Measurements from ENCODE around the gene CABP1. TPM values are rescaled to one million over a fixed set of nuclear protein-coding genes. Genes with fewer than 3 reads are reported as not detected.

The CABP1 gene
- total RNA-seq, 1 donor from 2014 or later, result 0.83 TPM

DNA sequence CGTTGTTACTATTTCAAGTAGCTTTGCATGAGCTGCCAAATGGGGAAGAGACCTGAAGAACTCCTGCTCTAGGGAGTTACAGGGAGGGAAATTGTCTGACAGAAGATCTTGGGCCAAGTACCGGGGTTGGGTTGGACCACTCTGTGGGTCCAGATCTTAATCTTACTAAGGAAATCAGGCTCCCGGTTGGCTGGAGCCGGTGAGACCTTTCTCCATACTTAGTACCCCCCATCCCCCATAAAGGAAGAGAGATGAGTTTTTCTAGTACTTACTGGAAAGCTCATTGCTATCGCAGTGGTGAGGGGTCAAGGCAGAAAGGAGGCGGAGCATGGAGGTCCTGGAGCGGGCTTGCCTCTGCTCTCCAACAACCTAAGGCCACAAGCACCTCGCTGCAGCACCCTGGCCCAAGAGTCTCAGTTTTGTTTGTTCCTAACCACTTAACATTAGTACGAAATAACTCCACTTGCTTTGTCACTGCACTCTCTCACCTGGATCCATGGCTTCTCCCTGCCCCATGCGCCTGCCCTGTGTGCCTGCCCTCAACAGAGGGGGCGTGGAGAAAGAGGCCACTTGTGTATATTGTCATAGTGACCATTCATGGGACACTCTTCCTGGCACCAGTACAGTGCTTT lies 63.0 kb downstream of the CABP1 start:
- H3K4me3 Mint-ChIP-seq (ENCODE audit: unreplicated experiment), result no peak overlapping the region
- no peaks in the 10 kb centered on the region for H3K36me3 Mint-ChIP-seq (ENCODE audit: unreplicated experiment)
- H3K27ac Mint-ChIP-seq (ENCODE audit: unreplicated experiment), result no peak overlapping the region
- no peaks in the 10 kb centered on the region for H3K9me3 Mint-ChIP-seq (ENCODE audit: unreplicated experiment)
- DNase-seq, result no peak
- no peaks in the 10 kb centered on the region for H3K4me1 Mint-ChIP-seq (ENCODE audit: low read depth, unreplicated experiment)
- no peaks in the 10 kb centered on the region for H3K27me3 Mint-ChIP-seq (ENCODE audit: unreplicated experiment)
- no peak for TF ChIP-seq CTCF (IDR thresholded peaks at IDR 0.05; ENCODE audit: partially characterized antibody, unreplicated experiment)

DNA sequence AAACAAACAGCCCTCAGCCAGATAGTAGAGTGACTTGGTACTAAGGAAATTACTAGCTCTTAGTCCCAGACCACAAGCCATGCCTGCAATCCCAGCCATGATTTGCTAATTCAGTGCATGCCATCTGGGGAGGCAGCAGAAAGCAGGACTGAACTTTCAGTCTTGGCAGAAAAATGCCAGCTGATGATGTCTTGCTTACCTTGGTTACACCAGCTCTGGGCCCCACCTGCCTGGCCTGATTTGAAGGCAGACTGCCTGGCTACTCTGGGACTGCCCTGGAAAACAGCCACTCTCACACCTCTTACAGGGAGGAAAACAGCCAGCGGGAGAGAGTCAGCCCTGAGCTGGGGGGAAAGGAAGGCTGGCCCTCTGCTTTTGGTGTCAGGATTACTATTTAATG lies 65.2 kb downstream of the CABP1 start:
- no peak for TF ChIP-seq CTCF (IDR thresholded peaks at IDR 0.05; ENCODE audit: partially characterized antibody, unreplicated experiment)
- no peaks in the 10 kb centered on the region for H3K36me3 Mint-ChIP-seq (ENCODE audit: unreplicated experiment)
- DNase-seq, result no peak
- no peak overlapping the region for H3K4me3 Mint-ChIP-seq (ENCODE audit: unreplicated experiment)
- peaks cover 5% of the 10 kb centered on the region for H3K4me1 Mint-ChIP-seq (ENCODE audit: low read depth, unreplicated experiment)
- H3K9me3 Mint-ChIP-seq (ENCODE audit: unreplicated experiment), result no peaks in the 10 kb centered on the region
- H3K27ac Mint-ChIP-seq (ENCODE audit: unreplicated experiment), result no peak overlapping the region
- peaks cover 2% of the 10 kb centered on the region for H3K27me3 Mint-ChIP-seq (ENCODE audit: unreplicated experiment)

DNA sequence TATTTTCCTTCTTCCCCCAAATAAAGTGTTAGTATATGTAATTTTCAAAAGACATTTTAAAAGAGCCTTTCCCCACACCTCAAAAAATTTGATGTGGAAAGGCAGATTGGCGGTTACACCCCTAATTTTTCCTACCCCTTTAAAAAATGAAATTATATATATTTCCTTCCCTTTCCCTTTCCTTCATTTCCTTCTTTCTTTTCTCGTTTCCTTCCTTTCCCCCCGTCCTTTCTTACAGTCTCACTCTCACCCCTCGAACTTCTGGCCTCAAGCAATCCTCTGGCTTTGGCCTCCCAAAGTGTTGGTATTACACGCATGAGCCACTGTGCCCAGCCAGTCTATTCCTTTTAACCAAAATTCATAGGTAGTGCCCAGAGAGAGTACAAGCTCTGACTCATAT lies 65.6 kb downstream of the CABP1 start:
- DNase-seq, result no peak
- H3K4me1 Mint-ChIP-seq (ENCODE audit: low read depth, unreplicated experiment), result peaks cover 5% of the 10 kb centered on the region
- no peaks in the 10 kb centered on the region for H3K36me3 Mint-ChIP-seq (ENCODE audit: unreplicated experiment)
- no peaks in the 10 kb centered on the region for H3K9me3 Mint-ChIP-seq (ENCODE audit: unreplicated experiment)
- peaks cover 2% of the 10 kb centered on the region for H3K27me3 Mint-ChIP-seq (ENCODE audit: unreplicated experiment)
- H3K4me3 Mint-ChIP-seq (ENCODE audit: unreplicated experiment), result no peak overlapping the region
- H3K27ac Mint-ChIP-seq (ENCODE audit: unreplicated experiment), result no peak overlapping the region
- no peak for TF ChIP-seq CTCF (IDR thresholded peaks at IDR 0.05; ENCODE audit: partially characterized antibody, unreplicated experiment)

GRCh38 chr12:120708651-120709050 lies 68.2 kb downstream of the CABP1 start:
- H3K27ac Mint-ChIP-seq (ENCODE audit: unreplicated experiment), result no peak overlapping the region
- peaks cover 2% of the 10 kb centered on the region for H3K27me3 Mint-ChIP-seq (ENCODE audit: unreplicated experiment)
- peaks cover 11% of the 10 kb centered on the region for H3K4me1 Mint-ChIP-seq (ENCODE audit: low read depth, unreplicated experiment)
- no peaks in the 10 kb centered on the region for H3K36me3 Mint-ChIP-seq (ENCODE audit: unreplicated experiment)
- DNase-seq, result no peak
- H3K9me3 Mint-ChIP-seq (ENCODE audit: unreplicated experiment), result no peaks in the 10 kb centered on the region
- no peak overlapping the region for H3K4me3 Mint-ChIP-seq (ENCODE audit: unreplicated experiment)
- TF ChIP-seq CTCF (IDR thresholded peaks at IDR 0.05; ENCODE audit: partially characterized antibody, unreplicated experiment), result no peak

DNA sequence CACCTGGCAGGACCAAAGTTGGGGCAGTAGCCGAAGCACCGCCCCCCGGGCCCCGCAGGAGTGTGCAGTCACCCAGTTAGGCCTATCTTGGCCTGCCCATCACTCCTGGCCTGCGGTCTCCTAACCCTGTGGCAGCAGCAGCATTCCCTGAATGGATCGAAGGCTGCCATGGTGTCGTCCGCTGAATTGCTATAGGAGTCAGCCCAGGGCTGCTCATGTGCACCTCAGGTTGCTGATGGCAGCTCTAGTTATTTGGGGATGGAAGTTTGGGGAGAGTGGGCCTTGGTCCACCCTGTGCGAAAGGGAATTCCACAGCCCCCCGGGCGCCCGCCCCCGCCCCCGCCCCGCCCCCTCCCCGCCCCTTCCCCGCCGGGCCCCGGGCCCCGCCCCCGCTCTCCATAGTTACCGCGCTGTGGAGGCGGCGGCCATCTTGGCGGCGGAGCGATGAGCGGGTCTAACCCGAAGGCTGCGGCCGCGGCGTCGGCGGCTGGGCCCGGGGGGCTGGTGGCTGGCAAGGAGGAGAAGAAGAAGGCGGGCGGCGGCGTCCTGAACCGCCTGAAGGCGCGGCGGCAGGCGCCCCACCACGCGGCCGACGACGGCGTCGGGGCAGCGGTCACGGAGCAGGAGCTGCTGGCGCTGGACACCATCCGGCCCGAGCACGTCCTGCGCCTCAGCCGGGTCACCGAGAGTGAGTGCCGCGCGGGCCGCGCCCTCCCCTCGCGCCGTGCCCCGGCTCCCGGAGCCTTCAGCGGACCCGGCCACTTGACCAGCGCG lies 69.8 kb downstream of the CABP1 start, which contains the start of gene UNC119B:
Gene UNC119B, plus strand, starts transcription at position 428 of the 774 bp plus-strand sequence. Its CDS starts 17 bp downstream, at position 445.
- DNase-seq, result peak; percentile 81
- Mint-ChIP-seq H3K27me3 (ENCODE audit: unreplicated experiment) (peaks cover 2% of the 10 kb centered on the region), H3K36me3 (ENCODE audit: unreplicated experiment) (no peaks in the 10 kb centered on the region), H3K4me1 (ENCODE audit: low read depth, unreplicated experiment) (peaks cover 11% of the 10 kb centered on the region), H3K27ac (ENCODE audit: unreplicated experiment) (peak within 1 kb of the TSS; percentile 76), H3K9me3 (ENCODE audit: unreplicated experiment) (no peaks in the 10 kb centered on the region), H3K4me3 (ENCODE audit: unreplicated experiment) (peak within 1 kb of the TSS; percentile 94)
- TF ChIP-seq CTCF (IDR thresholded peaks at IDR 0.05; ENCODE audit: partially characterized antibody, unreplicated experiment), result no peak
